Stimulated activated CD4-positive, alpha-beta T cell treated with anti-CD3 and anti-CD28 coated beads, TNF-alpha, amount 100 ng/mL, for 4 hours (primary cell): Measurements from ENCODE around the gene GABRG2.

ENCODE experiments used
- DNase-seq, 3 experiments: peaks; one replicate each; pipeline ENCODE4 v3.0.0-alpha.2; 2020; ENCODE audit warnings: low read depth in 3 of 3

GABRG2 gene

GRCh38 chr5:162193012-162193411 is 125.4 kb downstream of the GABRG2 start:
- DNase-seq = no peak

- no peak for DNase-seq
Measured at GRCh38 chr5:162196351-162196750, 128.8 kb downstream of the GABRG2 start.

- DNase-seq = no peak
Measured at GRCh38 chr5:162202285-162202880, 134.8 kb downstream of the GABRG2 start.
